Measurements from ENCODE around the gene PNPLA1. TPM values are rescaled to one million over a fixed set of nuclear protein-coding genes. Genes with fewer than 3 reads are reported as not detected.

The PNPLA1 gene, protein sequence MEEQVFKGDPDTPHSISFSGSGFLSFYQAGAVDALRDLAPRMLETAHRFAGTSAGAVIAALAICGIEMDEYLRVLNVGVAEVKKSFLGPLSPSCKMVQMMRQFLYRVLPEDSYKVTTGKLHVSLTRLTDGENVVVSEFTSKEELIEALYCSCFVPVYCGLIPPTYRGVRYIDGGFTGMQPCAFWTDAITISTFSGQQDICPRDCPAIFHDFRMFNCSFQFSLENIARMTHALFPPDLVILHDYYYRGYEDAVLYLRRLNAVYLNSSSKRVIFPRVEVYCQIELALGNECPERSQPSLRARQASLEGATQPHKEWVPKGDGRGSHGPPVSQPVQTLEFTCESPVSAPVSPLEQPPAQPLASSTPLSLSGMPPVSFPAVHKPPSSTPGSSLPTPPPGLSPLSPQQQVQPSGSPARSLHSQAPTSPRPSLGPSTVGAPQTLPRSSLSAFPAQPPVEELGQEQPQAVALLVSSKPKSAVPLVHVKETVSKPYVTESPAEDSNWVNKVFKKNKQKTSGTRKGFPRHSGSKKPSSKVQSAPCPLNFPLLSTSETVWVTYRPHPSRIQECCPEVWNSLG
- 1 to 10 TPM; 2.2 to 2.8 (median 2.6) TPM for polyA plus RNA-seq (ENCODE audit: insufficient read length in 4 of 4)

DNA sequence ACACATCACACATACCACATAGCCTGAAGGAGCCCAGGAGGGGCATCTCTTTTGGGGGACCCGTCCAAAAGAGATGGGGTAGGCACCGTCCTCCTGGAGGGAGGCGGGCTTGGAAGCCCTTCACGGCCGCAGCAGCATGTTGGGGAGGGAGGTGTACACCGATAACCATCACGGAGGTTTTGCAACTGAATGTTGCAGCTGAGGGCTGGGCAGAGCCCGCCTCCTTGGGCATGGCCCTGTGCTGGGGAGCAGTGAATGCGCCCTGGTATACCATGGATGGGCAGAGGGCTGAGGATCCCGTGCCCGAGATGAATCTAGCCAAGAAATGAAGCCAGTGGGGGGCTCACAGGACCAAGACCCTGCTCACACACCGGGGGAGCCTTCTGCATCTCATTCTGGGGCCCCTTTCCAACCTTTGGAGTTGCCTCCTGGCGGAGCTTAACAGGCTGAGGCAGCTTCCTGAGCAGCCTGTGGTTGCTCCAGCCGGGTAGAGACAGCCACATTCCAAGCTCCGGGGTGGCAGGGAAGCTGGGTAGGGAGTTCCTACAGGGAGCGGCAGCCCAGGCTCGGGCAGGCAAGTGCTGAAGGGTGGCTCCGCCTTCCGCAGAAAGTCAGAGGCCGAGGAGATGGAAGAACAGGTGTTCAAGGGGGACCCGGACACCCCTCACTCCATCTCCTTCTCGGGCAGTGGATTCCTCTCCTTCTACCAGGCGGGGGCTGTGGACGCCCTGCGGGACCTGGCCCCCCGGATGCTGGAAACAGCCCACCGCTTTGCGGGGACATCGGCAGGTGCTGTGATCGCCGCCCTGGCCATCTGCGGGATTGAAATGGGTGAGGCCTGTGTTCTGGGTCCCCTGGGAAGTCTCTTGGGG is at the start of gene PNPLA1:
Gene PNPLA1 (plus strand): TSS at position 227 of the 872 bp plus-strand sequence. CDS start 400 bp downstream, at position 627.
- DNase-seq (ENCODE audit: low read depth in 4 of 4, low spot score in 3 of 4), result no peak

- DNase-seq (ENCODE audit: low read depth in 4 of 4, low spot score in 3 of 4), result no peak
Measured at GRCh38 chr6:36220226-36220625, 49.6 kb upstream of the PNPLA1 start.

DNA sequence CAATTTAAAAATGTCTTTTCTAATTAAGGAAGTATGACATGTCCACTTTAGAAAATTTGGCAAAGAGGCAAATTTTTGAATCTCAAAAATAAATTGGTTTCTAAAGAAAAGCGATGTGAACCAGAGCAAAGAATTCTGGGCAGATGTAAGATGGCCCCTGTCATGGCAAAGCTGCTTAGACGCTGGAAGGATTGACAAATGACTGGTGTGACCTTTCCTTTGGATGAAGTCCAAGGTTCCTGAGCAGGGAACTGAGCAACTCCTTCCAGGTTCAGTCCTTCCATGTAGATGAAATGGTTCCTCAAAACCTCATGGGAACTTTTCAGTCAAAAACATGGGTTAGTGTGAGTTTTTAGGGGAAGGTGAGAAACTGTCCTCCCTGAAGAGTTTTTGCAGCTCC is 48.2 kb upstream of the PNPLA1 start:
- no peak for DNase-seq (ENCODE audit: low read depth in 4 of 4, low spot score in 3 of 4)

DNA sequence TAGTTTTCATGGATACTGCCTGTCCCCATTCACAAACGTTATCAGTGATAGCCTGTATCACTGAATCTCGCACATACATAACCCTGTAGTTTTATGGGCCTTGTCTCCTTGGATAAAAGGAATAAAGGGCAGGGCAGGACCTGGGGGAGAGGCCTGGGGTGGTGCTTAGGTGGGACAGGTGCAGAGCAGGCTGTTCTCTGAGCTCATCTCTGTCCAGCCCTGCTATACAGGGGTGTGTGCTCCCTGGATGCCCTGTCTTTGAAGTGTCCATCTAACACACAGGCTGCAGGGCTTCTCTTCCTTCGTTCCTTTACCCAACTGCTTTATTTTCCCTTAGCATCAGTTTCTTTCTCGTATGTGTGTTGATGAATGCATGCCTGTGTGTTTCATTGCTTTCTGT is 46.9 kb upstream of the PNPLA1 start:
- no peak for DNase-seq (ENCODE audit: low read depth in 4 of 4, low spot score in 3 of 4)

DNA sequence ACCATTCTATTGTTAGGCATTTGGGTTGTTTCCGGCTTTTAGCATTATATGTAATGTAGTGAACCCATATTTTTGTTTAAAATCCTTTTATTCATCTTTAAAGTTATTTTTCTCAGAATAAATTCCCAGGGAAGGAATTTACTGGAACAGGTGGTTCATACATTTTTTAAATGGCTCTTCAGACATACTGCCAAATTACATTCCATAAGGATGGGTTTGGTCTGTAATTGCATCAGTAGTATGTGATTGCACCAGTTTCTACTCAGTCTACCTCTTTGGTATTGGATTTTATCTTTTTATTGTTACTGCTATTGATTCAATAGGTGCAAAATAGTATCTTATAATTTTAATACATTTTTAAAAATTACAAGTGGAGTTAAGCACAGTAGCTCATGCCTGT is 46.2 kb upstream of the PNPLA1 start:
- no peak for DNase-seq (ENCODE audit: low read depth in 4 of 4, low spot score in 3 of 4)

GRCh38 chr6:36224918-36225461 is 44.9 kb upstream of the PNPLA1 start:
- no peak for DNase-seq (ENCODE audit: low read depth in 4 of 4, low spot score in 3 of 4)

GRCh38 chr6:36226438-36227047 is 43.3 kb upstream of the PNPLA1 start:
- no peak for DNase-seq (ENCODE audit: low read depth in 4 of 4, low spot score in 3 of 4)

GRCh38 chr6:36227379-36228228 is 42.3 kb upstream of the PNPLA1 start:
- no peak for DNase-seq (ENCODE audit: low read depth in 4 of 4, low spot score in 3 of 4)

GRCh38 chr6:36229223-36229622 is 40.6 kb upstream of the PNPLA1 start:
- no peak for DNase-seq (ENCODE audit: low read depth in 4 of 4, low spot score in 3 of 4)

DNA sequence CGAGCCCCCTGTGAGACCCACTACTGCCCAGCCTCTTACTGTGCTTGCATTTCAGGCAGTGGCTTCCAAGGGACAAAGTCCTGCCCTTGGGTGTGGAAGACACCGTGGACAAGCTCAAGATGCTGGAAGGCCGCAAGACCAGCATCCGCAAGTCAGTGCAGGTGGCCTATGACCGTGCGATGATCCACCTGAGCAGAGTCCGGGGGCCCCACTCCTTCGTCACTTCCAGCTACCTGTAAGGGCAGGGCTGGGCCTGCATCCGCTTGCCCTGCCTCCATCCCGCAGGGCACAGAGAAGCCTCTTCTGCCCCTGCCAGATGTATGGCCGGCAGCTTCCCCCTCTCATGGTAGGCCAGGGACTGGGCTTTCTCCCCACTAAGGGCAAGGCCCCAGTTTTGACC is 39.5 kb upstream of the PNPLA1 start:
- no peak for DNase-seq (ENCODE audit: low read depth in 4 of 4, low spot score in 3 of 4)

GRCh38 chr6:36232172-36232571 is 37.7 kb upstream of the PNPLA1 start:
- no peak for DNase-seq (ENCODE audit: low read depth in 4 of 4, low spot score in 3 of 4)

DNA sequence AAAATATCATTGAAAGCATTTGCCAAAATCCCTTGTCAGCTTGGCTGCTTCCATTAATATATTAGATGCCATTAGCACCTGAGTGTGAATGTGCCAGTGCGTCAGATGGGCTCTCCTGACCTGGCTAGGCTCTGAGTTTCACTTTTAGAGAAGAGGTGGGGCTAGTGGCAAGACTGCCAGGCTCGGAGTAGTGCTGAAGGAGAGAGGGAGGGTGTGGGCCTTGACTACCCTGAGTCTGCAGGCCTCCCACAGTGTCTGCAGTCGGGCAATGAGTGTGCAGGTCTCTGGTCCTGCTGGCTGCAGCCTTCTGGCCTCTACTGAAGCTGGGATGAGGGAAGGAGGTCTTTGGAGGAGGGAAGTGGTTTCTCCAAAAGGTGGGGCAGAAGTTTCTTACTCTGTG is 34.6 kb upstream of the PNPLA1 start:
- no peak for DNase-seq (ENCODE audit: low read depth in 4 of 4, low spot score in 3 of 4)

DNA sequence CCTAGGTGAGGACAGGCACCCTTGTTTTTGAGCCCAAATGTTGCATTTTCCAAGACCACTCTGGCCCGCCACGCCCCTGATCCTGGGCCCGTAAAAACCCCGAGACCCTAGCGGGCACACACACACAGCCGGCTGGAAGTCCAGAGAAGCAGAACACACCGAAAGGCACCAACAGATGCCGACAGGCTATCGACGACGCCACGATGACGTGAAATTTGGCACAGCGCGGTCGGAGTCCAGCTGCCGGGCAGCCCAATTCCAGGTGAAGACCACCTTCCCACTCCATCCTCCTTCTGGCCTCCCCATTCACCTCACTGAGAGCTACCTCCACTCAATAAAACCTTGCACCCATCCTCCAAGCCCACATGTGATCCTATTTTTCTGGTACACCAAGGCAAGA is 34.0 kb upstream of the PNPLA1 start:
- no peak for DNase-seq (ENCODE audit: low read depth in 4 of 4, low spot score in 3 of 4)

GRCh38 chr6:36239774-36240173 is 30.1 kb upstream of the PNPLA1 start:
- no peak for DNase-seq (ENCODE audit: low read depth in 4 of 4, low spot score in 3 of 4)

DNA sequence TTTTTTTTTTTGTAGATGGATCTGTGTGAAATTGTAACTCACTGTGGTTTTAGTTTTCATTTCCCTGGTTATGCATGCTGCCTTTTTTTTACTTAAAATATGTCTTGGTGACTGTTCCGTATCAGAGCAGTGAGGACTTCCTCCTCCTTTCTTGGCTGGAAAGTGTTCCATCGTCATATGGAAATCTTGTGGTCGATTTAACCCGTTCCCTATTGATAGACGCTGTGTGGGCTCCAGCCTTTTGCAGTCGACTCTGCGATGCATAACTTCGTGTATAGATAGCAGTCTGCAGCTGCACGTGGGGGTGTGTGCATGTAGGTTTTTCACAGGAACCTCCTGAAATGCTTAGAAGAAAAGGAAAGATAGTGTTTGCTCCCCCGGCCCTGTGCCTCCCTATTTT is 28.1 kb upstream of the PNPLA1 start:
- no peak for DNase-seq (ENCODE audit: low read depth in 4 of 4, low spot score in 3 of 4)

DNA sequence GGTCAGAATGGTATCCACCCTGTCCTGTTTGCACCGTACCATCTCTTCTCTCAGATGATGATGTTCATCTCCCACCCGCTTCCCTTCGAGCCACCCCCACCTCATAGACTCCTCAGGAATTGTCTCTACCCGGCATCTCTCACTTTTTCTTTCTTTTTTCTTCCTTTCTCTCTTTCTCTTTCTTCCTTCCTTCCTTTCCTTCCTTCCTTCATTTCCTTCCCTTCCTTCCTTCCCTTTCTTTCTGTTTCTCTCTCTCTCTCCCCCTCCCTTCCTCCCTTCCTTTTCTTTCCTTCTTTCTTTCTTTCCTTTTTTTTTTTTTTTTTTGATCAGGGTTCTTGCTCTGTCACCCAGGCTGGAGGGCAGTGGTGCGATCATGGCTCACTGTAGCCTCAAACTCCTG is 27.7 kb upstream of the PNPLA1 start:
- DNase-seq (ENCODE audit: low read depth in 4 of 4, low spot score in 3 of 4), result no peak

- peak in 1 of 4 donors; percentile 25 for DNase-seq (ENCODE audit: low read depth in 4 of 4, low spot score in 3 of 4)
Measured at GRCh38 chr6:36242626-36243025, 27.2 kb upstream of the PNPLA1 start.

DNA sequence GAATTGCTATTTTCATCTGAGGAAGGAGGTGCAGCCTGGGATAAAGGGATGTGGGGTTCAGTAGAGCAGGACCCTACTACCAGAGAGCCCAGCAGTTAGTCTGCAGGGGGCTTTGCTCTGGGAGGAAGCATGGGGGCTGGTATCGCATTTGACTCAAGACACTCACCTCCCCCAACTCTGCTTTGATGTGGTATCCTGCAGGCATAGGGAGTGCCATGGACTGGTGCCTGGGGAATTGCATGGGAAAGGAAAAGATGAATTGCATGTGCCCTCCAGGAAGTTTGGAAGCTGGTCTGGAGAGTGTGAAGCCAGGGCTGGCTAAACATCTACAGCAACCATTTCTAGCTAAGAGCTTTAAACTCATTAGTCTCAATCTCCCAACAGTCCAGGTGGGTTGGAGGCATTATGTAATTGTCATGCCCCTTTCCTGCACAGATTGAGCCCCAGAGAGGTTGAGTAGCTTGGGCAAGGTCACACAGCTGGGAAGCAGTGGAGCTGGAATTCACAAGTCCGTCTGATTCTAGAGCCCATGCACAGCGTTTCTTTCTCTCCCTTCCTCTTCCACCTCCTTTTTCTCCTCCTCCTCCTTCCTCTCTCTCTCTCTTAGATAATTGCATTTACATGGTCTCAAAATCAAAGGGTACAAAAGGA is 26.2 kb upstream of the PNPLA1 start:
- DNase-seq (ENCODE audit: low read depth in 4 of 4, low spot score in 3 of 4), result no peak

- peak in 1 of 4 donors; percentile 29 for DNase-seq (ENCODE audit: low read depth in 4 of 4, low spot score in 3 of 4)
Measured at GRCh38 chr6:36244641-36245280, 25.1 kb upstream of the PNPLA1 start.
